NCI-H748 (cell line): ENCODE results near the gene PCSK9.
"Not testable (repeated sequence)": the region's sequence is repeated elsewhere in the genome, so short reads cannot be mapped to it uniquely, and the experiment has no call there.

Experiments
- DNase-seq: peaks from one replicate; lab custom pipeline; 2025; ENCODE audit not compliant: unreplicated experiment; lab: John Stamatoyannopoulos, UW

Gene PCSK9

GRCh38 chr1:55073187-55073916, 34.0 kb downstream of the PCSK9 start:
- no peak for DNase-seq

- no peak for DNase-seq
These were observed 35.1 kb downstream of the PCSK9 start for GRCh38 chr1:55074455-55074854.

GRCh38 chr1:55076356-55076755, 37.0 kb downstream of the PCSK9 start:
- DNase-seq = no peak

- DNase-seq = peak; percentile 65
These were observed 39.1 kb downstream of the PCSK9 start for GRCh38 chr1:55078470-55078869.

- DNase-seq = no peak
These were observed 40.3 kb downstream of the PCSK9 start for GRCh38 chr1:55079651-55080050.

GRCh38 chr1:55081188-55081904, 42.0 kb downstream of the PCSK9 start:
- no peak for DNase-seq

- DNase-seq = no peak
These were observed 42.6 kb downstream of the PCSK9 start for GRCh38 chr1:55081905-55082296.

GRCh38 chr1:55084257-55084656, 44.9 kb downstream of the PCSK9 start:
- no peak for DNase-seq

GRCh38 chr1:55087439-55087838, 48.1 kb downstream of the PCSK9 start:
- DNase-seq = no peak

GRCh38 chr1:55088413-55088812, 49.1 kb downstream of the PCSK9 start:
- no peak for DNase-seq

- DNase-seq = no peak
These were observed 50.3 kb downstream of the PCSK9 start for GRCh38 chr1:55089683-55090082.

- no peak for DNase-seq
These were observed 53.1 kb downstream of the PCSK9 start for GRCh38 chr1:55092475-55092874.

GRCh38 chr1:55095095-55095494, 55.7 kb downstream of the PCSK9 start:
- DNase-seq = no peak

GRCh38 chr1:55103891-55104290, 64.5 kb downstream of the PCSK9 start:
- DNase-seq = no peak

- no peak for DNase-seq
These were observed 67.8 kb downstream of the PCSK9 start for GRCh38 chr1:55107101-55107500.

GRCh38 chr1:55109005-55109404, 69.7 kb downstream of the PCSK9 start:
- not testable (repeated sequence) for DNase-seq
